Measurements from ENCODE around the gene DENND6A.

- TF ChIP-seq CTCF (IDR thresholded peaks at IDR 0.05) = no peak
- no peak for TF ChIP-seq POLR2A (IDR thresholded peaks at IDR 0.05)
These were observed 33.7 kb downstream of the DENND6A start for GRCh38 chr3:57659004-57659673.

Measured in heart left ventricle (tissue), 13 donors.